B cell (primary cell): Measurements from ENCODE around the gene USP2.

Experiments
- CTCF ChIP-seq: fragments of 200-600 bp; IDR thresholded peaks from one replicate; pipeline ENCODE4 v1.8.0; 2022; ENCODE audit warnings: antibody characterized with exemption, mild to moderate bottlenecking
- EZH2 ChIP-seq: IDR thresholded peaks from 2 replicates; pipeline ENCODE4 v1.6.1; 2012; ENCODE audit warnings: borderline replicate concordance, low read depth, mild to moderate bottlenecking, moderate library complexity, low read length; ENCODE audit not compliant: insufficient read depth, poor library complexity, severe bottlenecking

DNA sequence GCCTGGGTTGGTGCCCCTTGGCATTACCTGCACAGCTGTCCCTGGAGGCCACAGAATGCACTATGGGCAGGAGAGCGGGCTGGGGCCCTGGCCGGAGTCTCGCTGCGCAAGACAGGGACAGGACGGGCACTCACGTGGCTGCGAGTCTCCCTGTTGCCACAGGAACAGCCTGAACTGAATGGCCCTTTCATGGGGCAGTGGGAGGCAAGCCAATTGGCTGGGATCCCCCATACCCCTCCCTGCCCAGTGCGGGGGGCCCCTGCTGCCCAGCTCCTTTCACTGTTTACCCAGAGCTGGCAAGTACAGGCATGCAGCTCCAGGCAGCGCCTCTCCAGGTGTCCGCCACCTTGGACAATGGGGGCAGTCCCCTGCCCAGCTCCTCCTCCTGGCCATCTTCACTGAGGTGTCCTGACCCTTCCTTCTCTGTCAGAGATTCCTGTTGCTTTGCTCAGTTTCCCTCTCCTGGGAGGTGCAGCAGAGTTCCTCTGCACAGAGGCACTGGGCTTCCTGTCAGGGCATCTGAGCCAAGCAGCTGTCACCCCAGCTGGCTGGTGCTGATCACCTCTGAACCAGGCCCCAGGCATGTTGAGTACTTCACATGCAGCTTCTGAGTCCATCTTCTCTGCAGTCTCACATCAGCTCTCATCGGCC, 5.2 kb downstream of the USP2 start:
- TF ChIP-seq CTCF (no peak), EZH2 (no peak)
